GM19468 (cell line): ENCODE data around the gene KCNK3.
"Not testable (repeated sequence)": the region's sequence is repeated elsewhere in the genome, so short reads cannot be mapped to it uniquely, and the experiment has no call there.

Source experiments
- ATAC-seq: cut with Tn5 transposase; IDR thresholded peaks from one replicate; pipeline ENCODE4 v1.9.1; 2021; ENCODE audit warnings: mild to moderate bottlenecking, moderate library complexity, moderate number of reproducible peaks; ENCODE audit not compliant: unreplicated experiment; ENCODE audit errors: extremely low read depth

The KCNK3 gene

DNA sequence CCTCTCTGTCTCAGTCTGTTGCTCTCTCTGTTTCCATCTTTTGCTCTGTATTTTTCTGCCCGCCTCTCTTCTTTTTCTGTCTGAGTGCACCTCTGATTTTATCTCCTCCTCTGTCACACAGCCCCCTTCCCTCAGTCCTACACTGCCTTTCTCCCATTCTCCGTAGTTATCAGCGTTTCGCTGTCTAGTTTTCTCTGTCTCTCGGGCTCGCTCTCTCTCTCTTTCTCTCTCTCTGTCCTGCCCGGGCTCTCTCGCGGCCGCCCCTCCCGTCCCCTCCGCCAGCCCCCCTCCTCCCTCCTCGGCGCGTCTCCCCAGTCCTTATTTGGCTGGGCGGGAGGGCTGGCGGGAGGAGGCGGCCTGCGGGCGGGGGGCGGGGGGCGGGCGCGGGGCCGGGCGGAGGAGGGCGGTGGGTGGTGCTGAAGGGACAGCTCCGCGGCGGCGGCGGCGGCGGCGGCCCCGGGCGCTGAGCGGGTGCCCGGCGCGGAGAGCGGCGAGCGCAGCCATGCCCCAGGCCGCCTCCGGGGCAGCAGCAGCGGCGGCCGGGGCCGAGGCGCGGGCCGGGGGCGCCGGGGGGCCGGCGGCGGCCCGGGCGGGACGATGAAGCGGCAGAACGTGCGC lies at the start of gene KCNK3:
TSS of gene KCNK3 (plus strand) at position 444 of the 618 bp plus-strand sequence. CDS start at position 598, 154 bp downstream.
- ATAC-seq, result no peak

DNA sequence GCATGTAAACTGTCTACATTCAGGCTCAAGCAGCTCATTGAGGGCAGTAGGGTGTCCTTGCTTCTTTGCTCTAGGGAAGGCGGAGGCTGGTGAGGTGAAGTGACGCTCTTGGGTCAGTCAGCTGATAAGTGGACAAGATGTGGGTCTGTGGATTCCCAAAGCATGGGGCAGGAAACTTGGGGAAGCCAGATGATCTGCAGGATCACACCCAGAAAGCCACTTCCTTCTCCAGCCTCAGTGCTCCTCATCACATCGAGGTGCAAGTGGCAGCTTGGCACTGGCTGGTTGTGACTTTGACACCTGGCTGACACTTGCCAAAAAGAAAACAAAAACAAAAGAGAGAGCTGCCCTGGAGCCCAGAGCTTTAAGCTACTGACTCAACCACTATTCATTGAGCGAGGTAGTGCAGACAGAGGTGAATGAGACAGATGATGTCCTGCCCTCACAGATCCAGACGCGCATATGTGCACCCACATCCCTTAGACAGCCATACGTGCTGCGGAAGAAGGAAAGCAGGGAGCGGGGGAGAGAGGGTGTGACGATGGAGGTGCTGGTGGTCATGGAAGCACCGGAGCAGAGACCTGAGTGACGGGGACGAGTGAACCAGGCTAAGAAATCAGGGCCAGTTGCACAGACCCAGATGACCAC lies 48.2 kb upstream of the KCNK3 start:
- ATAC-seq, result no peak

DNA sequence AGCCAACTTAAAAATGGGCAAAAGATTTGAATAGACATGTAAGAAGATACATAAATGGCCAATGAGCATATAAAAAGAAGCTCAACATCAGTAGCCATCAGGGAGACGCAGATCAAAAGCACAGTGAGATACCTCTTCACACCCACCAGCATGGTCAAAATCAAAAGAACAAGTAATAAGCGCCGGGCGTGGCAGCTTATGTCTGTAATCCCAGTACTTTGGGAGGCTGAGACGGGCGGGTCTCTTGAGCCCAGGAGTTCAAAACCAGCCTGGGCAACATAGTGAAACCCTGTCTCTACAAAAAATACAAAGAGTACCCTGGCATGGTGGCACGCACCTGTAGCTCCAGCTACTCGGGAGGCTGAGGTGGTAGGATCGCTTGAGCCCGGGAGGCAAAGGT lies 46.8 kb upstream of the KCNK3 start:
- no peak for ATAC-seq

DNA sequence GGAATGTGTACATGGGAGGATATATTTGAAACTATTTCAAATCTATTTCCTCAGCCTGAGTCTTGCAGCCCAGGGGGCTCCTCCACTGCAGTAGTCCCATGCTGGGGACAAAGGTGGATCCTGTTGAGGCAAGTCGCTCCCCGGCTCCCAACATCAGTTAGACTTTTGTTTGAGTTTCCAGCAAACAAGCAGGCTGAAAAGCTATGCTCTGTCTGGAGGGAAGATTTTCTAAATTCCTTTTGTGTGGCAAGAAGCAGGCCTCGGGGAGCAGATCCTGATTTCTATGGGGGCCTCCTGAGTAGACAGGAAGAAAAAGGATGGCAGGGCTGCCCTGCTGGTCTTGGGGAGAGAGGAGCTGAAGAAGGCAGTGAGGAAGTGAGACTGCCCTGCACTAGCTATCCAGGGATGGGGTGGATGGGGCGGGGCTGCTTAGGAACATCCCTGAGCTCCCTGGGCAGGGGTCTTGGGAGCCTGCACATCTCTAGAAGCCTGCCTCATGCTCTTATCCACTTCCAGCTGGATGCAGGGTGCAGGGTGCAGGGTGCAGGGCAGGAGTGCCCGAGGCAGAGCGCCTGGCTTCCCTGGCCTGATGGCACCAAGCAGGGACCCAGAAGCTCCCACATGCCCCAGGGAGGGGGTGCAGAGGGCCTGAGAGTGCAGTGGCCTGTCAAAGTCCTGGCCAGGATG lies 45.4 kb upstream of the KCNK3 start:
- ATAC-seq, result no peak

DNA sequence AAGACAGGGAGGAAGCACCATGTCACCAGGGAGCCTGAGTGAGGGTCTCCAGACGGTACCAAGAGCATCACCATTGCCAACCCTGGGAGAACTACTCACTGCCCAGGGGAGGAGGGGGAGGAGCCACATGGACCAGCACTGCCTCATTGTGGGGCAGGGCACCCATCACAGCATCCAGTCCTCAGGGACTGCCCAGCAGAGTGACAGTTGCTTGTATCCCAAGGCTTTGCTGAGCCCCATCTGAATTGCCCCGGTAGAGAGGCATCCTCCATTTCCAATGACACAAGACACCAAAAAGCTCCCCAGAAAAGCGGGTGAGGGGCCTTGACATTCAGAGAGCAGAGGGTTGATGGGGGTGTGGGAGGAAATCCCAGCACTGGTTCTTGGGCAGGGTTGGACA lies 44.5 kb upstream of the KCNK3 start:
- no peak for ATAC-seq

DNA sequence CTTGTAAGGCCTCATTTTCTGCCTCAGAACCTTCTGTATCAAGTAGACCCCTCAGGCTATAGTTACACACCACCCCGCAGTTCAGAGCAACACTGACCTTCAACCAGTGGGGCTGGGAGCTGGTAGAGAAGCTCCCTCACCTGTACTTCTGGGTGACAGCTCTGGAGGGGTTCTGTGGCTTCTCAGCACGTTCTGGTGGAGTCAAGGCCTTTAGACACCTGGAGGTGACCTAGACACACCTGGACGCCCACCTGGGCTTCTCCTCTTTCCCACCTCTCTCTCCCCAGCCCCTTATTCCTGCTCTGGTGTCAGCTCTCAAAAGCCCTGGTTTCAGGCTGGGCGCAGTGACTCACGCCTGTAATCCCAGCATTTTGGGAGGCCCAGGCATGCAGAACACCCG lies 44.0 kb upstream of the KCNK3 start:
- ATAC-seq, result no peak

DNA sequence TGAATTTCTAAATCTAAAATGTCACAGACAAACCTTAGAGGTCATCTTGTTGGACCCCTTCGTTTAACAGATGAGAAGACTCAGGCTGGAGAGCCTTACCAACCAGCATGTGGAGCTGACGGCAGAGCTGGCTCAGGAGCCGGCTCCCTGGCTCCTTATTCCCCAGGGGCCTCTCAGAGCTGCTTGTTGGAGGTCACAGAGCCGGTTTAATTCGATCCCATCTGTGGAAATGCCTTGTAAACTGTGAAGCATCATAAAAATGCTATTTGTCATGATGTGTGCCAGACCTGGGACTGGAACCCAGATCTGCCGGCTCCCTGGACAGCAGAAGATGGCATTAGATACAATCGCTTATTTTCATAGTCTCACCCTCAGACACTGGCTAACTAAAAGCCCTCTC lies 43.2 kb upstream of the KCNK3 start:
- no peak for ATAC-seq

DNA sequence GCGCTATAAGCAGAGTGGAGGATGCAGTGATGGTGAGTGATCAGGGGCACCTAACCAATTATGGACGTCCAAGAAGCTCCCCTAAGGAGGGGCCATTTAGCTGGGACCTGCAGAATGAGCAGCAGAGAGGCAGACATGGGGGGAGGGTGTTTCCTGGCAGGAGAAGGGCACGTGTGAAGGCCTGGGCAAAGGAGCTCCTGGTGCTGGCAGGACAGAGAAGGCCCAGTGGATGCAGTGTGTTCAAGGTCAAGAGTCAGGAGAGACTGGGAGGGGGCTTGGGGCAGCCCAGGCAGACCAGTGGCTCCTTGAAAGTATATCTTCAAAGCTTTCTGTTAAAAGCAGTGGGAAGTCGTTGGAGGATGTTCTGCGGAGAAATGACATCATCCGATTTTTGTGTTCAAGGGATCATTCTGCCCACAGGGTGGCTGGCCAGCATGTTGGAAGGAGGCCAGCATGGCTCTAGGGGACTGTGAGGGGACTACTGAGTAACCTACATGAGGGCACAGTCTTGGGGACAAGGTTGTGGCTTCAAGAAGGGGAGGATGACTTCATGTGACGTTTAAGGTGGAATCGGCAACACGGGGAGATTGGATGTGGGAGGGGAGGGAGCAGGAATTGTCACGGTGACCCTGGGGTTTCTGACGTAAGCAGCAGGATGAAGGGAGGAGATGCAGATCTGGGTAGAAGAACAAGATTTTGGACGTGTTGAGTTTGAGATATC lies 42.4 kb upstream of the KCNK3 start:
- ATAC-seq, result no peak

DNA sequence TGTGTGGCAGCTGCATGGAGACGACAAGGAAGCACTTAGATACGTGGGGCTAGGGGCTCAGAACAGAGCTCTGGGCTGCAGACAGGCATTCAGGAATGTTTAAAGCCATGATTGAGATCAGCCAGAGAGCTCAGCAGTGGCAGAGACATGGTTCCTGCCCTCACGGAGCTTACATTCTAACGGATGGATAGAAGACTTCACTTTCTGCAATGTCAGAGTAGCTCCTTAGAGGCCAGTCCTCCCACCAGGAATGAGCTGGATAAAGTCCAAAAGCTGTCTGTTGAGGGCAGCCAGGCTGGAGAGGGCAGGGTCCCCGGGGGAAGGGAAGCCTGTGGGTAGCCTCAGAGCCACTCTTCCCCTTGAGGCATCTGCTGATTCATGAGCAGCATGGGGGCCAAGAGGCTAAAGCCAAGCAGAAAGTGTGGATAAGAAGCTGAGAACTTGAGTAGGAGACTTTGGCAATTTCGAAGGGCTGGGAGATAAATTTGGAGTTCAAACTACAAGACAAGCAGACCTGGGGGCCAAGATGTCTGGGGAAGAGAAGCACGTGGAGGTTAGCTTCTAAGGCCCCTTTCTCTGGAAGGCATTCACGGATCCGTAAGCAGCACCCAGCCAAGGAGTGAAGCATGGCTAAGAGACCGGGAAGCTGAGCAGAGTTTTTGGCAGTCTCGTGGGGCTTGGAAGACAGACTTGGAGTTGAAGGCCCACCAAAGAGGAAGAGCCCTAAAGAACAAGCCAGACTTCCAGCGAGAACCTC lies 41.6 kb upstream of the KCNK3 start:
- ATAC-seq, result no peak

DNA sequence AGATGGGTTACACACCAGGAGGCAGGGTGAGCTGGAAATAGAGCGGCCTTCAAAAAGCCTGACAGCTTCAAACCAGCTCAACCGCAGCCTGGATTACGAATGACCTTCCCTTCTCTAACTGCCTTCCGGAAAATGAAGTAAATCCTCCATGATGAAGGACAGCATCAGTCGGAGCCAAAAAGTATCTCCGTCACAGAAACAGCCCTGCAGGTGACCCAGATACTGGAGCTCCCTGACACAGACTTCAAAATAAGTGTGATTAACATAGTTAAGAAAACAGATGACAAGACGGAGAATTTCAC lies 41.1 kb upstream of the KCNK3 start:
- ATAC-seq, result no peak

DNA sequence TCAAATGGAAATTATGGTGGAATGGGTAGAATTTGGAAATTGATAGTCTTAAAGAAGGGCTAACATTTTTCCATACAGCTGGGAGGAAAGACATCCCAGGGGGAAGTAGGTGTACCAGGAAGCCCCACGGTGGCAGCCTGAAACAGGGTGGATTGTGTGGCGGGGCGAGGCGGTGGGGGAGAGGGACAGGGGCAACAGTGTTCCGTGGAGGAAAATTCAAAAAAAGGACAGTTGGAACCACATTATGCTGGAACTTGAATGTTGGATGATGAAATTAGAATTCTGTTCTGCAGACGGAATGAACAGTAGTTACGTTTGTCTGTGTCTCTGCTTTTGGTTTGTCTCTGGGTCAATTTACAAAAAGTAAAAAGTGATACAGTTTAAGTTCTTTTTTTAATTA lies 40.7 kb upstream of the KCNK3 start:
- no peak for ATAC-seq

DNA sequence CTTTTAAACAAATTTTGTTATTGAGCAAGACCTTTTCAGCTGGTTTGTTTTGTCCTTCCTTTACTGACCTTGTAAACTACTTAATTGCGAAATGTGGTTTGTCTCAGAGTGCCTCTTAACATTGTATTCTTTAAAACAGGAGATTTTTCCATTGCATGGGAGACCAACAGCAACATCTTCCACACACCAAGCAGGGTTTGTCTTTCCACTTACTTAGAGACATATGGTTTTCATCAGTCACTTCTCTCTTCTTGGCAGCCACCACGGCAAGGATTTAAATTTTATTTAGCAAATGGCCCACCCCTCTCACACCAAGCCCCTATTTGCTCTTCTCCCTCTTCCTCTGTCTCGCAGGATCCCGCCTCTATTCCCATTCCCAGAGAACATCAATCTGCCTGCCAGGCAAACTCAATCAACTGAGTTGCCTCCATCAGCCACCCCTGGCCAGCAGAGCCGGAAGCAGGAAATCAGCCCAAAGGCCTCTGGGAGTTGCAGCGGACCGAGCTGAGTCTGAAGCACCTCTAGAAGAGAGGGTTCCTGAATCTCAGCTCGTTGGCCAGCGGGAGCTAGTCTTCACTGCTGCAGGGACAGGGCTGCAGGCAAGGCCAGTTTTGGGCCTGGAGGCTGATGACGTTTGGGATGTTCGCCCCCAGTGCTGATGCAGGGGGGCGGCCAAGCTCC lies 40.0 kb upstream of the KCNK3 start:
- ATAC-seq, result no peak

DNA sequence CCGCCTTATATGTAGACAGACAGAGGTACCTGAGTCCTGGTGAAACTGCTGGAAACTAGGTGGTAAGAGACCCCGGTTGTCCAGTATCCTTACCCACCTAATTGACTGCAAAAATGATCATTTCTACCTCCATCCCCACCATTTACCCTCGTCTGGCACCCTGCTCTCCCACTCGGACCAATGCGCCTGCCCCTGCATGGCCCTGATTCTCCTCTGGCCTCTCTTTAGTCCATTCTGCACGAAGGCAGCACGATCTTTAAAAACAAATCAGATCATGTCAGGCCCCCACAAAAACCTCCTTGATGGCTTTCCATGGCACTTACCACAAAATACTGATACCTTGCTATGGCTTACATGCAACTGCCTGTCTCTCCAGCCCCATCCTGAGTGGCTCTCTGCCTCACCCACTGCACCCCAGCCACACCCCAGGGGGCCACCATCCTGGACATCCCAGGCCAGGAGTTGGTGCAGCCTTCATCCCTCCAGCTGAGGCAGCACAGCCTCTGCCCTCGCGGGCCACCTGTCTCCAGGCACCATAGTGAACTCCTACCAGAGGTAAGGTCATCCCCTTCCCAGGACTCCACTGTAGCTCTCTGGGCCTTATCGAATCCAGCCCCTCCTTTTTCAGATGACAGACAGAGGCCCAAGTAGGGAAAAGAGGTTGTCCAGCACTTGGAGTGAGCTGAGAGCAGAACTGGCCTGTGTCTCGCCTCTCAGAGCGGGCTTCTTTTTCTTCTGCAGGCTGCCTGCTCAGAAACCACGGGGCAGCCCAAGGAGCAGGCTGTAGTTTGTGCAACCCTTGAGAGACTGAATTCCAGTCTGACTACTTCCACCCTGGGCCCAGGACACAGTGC lies 39.1 kb upstream of the KCNK3 start:
- no peak for ATAC-seq

DNA sequence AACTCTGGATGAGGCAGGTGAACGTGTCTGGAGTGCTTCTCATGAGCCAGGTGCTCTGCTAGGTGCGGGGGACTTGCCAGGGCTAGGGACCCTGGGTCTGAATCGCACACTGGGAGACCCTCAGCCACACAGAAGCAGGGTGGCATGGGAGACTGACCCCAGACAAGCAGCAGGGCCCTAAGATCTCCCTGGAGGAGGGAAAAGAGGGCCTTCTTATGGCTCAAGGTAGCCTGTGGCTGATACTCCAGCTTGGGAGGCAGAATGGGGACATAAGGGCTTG lies 38.5 kb upstream of the KCNK3 start:
- ATAC-seq, result no peak

DNA sequence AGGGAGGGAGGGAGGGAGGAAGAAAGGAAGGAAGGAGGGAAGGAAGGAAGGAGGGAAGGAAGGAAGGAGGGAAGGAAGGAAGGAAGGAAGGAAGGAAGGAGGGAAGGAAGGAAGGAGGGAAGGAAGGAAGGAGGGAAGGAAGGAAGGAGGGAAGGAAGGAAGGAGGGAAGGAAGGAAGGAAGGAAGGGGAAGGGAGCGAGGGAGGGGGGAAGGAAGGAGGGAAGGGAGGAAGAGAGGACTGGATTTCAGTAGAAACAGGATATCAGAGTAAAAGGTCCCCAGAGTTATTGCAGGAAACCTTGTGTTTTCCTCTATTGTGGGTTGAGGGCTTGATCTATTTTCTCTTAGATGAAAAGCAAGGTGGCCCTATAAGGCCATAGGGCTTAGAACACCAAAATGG lies 37.4 kb upstream of the KCNK3 start:
- not testable (repeated sequence) for ATAC-seq

DNA sequence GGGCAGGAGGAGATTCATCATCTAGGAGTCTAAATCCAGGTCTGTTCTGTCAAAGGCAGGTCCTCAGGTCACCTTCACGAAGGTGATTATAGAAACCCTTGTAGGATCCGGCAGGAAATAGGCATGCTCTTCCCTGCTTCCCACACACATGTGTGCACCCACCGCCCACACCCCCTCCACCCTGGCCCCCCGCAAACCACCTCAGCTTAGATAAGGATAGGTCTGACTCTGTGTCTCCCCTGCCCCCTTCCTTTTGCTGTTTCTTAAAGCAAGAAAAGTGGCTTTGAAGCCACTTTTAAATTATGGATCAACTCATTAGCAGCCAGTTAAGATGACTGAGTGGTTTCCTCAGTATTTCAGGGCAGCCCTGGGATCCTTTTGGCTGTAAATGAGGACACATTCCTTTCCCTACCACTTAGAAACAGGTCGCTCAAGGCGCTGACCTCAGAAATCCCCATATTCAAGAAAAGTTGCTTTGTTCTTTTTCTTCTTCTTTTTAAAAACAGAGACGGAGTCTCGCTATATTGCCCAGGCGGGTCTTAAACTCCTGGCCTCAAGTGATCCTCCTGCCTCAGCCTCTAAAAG lies 36.8 kb upstream of the KCNK3 start:
- ATAC-seq, result no peak

DNA sequence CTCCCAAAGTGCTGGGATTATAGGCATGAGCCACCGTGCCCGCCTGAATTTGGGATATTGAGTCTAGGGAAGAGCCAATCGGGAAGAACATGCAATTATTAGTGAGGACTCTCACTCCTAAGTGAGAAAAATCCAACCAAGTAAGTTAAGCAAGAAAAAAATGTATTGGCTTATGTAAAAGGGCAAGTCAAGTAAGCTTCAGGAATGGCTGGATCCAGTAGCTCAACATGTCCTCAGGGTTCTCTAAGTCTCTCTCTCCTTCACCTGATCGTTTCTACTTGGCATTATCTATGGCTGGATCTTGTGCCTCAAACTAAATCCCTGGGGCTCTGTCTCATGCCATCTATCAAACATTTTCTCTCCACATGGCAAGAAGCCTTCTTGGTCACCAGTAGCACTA lies 35.3 kb upstream of the KCNK3 start:
- no peak for ATAC-seq

DNA sequence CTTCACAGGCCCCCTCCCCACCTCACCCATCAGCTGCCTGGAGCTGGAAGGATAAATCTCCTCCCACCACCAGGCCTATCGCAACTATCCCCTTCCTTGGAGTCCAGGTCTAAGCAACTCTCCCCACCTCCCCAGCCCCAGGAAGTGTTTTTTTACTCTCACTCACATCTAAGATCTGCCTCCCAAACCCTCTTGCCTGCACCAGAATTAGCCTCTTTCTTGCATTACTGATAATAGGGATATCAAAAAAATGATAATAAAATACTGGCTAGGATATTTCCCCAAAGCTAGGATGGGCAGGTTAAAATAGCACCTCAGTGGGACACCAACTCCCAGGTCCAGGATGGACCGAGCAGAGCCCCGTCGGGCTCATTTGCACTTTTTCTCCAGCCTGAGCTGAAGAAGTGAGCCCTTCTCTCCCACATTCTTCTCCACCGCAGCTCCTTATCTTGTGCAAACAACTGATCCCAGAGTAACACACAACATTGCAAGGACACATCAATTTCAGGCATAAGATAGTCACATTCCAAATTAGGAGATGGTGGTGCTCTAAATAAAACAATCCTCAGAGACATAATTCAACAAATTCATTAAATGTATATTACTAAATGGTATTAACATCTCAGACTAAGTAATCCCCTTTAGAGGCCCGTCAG lies 33.7 kb upstream of the KCNK3 start:
- no peak for ATAC-seq
